Measurements from ENCODE around the gene INSC. TPM values are rescaled to one million over a fixed set of nuclear protein-coding genes. Genes with fewer than 3 reads are reported as not detected.

Gene INSC
- total RNA-seq, 2 donors from 2014 or later = 0.52 to 3.6 TPM

- 75 to 78% methylated on average over 4 of the region's 4 CpGs for WGBS, 2 donors
- intact Hi-C loops (cut with DNase I) = no loop called here
- Histone ChIP-seq H3K27me3 (no peaks in the 10 kb centered on the region), H3K4me3 (no peak overlapping the region), H3K9me3 (no peaks in the 10 kb centered on the region), H3K27ac (no peak overlapping the region), H3K4me1 (no peaks in the 10 kb centered on the region), H3K36me3 (replicated peaks in 1 of 2; ENCODE audit: insufficient read depth in 1 of 2, low read depth in 2 of 2) (no peaks in the 10 kb centered on the region)
- DNase-seq = no peak
- TF ChIP-seq CTCF (IDR thresholded peaks at IDR 0.05) = no peak
- no peak for TF ChIP-seq POLR2A (IDR thresholded peaks at IDR 0.05)
- no peak for ATAC-seq
Observed at GRCh38 chr11:15232496-15232895, 117.8 kb downstream of the INSC start.

- Histone ChIP-seq H3K4me1 (no peaks in the 10 kb centered on the region), H3K27ac (no peak overlapping the region), H3K27me3 (no peaks in the 10 kb centered on the region), H3K9me3 (no peaks in the 10 kb centered on the region), H3K36me3 (replicated peaks in 1 of 2; ENCODE audit: insufficient read depth in 1 of 2, low read depth in 2 of 2) (no peaks in the 10 kb centered on the region), H3K4me3 (no peak overlapping the region)
- no peak for DNase-seq
- TF ChIP-seq POLR2A (IDR thresholded peaks at IDR 0.05) (no peak), CTCF (IDR thresholded peaks at IDR 0.05) (no peak)
- WGBS, 2 donors = 69 to 79% methylated on average over 8 of the region's 8 CpGs
- ATAC-seq = no peak
- intact Hi-C loops (cut with DNase I) = no loop called here
Observed at GRCh38 chr11:15233371-15234165, 118.8 kb downstream of the INSC start.

GRCh38 chr11:15234796-15235195, 120.1 kb downstream of the INSC start:
- TF ChIP-seq POLR2A (IDR thresholded peaks at IDR 0.05) (no peak), CTCF (IDR thresholded peaks at IDR 0.05) (no peak)

GRCh38 chr11:15236559-15236958, 121.8 kb downstream of the INSC start:
- H3K4me1 ChIP-seq = no peaks in the 10 kb centered on the region
- TF ChIP-seq CTCF (IDR thresholded peaks at IDR 0.05) (no peak), POLR2A (IDR thresholded peaks at IDR 0.05) (no peak)
- no peak overlapping the region for H3K27ac ChIP-seq
- DNase-seq (no peak), ATAC-seq (no peak)
- no peak overlapping the region for H3K4me3 ChIP-seq
- intact Hi-C loops (cut with DNase I) = no loop called here
- H3K9me3 ChIP-seq = no peaks in the 10 kb centered on the region
- no peaks in the 10 kb centered on the region for H3K36me3 ChIP-seq (replicated peaks in 1 of 2; ENCODE audit: insufficient read depth in 1 of 2, low read depth in 2 of 2)
- no peaks in the 10 kb centered on the region for H3K27me3 ChIP-seq
- 82 to 87% methylated on average over 4 of the region's 4 CpGs for WGBS, 2 donors

More at GRCh38 chr11:15234796-15235195, 120.1 kb downstream of the INSC start:
- intact Hi-C loops (cut with DNase I) = no loop called here
- H3K36me3 ChIP-seq (replicated peaks in 1 of 2; ENCODE audit: insufficient read depth in 1 of 2, low read depth in 2 of 2) = no peaks in the 10 kb centered on the region
- H3K4me3 ChIP-seq = no peak overlapping the region
- no peaks in the 10 kb centered on the region for H3K27me3 ChIP-seq
- WGBS, 2 donors = 83 to 92% methylated on average over 3 of the region's 3 CpGs
- H3K27ac ChIP-seq = no peak overlapping the region
- DNase-seq (no peak), ATAC-seq (no peak)
- H3K9me3 ChIP-seq = no peaks in the 10 kb centered on the region
- H3K4me1 ChIP-seq = no peaks in the 10 kb centered on the region

GRCh38 chr11:15238856-15239255, 124.1 kb downstream of the INSC start:
- no peaks in the 10 kb centered on the region for H3K36me3 ChIP-seq (replicated peaks in 1 of 2; ENCODE audit: insufficient read depth in 1 of 2, low read depth in 2 of 2)
- no peaks in the 10 kb centered on the region for H3K9me3 ChIP-seq
- WGBS, 2 donors = 91 to 95% methylated on average over 7 of the region's 7 CpGs
- ATAC-seq (no peak), DNase-seq (no peak)
- no peak for TF ChIP-seq CTCF (IDR thresholded peaks at IDR 0.05)
- no peak for TF ChIP-seq POLR2A (IDR thresholded peaks at IDR 0.05)
- H3K27me3 ChIP-seq = no peaks in the 10 kb centered on the region
- intact Hi-C loops (cut with DNase I) = no loop called here
- no peaks in the 10 kb centered on the region for H3K4me1 ChIP-seq
- H3K27ac ChIP-seq = no peak overlapping the region
- no peak overlapping the region for H3K4me3 ChIP-seq

Data from body of pancreas (tissue), 4 donors.